H9 (cell line): ENCODE results near the gene ABT1. TPM values are rescaled to one million over a fixed set of nuclear protein-coding genes. Genes with fewer than 3 reads are reported as not detected.

Experiments used
- DNase-seq: peaks from one replicate; pipeline ENCODE4 v3.0.0-alpha.2; 2017
- H2AFZ ChIP-seq: one replicate; pipeline ENCODE4 v1.6.1; 2013; ENCODE audit warnings: mild to moderate bottlenecking, low read length, control low read depth, moderate library complexity
- H2AK5ac ChIP-seq: 2 replicates; pipeline ENCODE4 v1.6.1; 2013; ENCODE audit warnings: low read length, control low read depth, mixed read lengths; ENCODE audit not compliant: insufficient read length
- H2BK120ac ChIP-seq: one replicate; pipeline ENCODE4 v1.6.1; 2013; ENCODE audit warnings: low read depth, mild to moderate bottlenecking, low read length, control low read depth, inconsistent platforms; ENCODE audit not compliant: poor library complexity, severe bottlenecking
- H2BK12ac ChIP-seq: 2 replicates; pipeline ENCODE4 v1.6.1; 2013; ENCODE audit warnings: low read length, control low read depth, mixed read lengths, low read depth; ENCODE audit not compliant: insufficient read length
- H2BK15ac ChIP-seq: 2 replicates; pipeline ENCODE4 v1.6.1; 2013; ENCODE audit warnings: low read depth, low read length, control low read depth
- H2BK20ac ChIP-seq: one replicate; pipeline ENCODE4 v1.6.1; 2013; ENCODE audit warnings: low read depth, mild to moderate bottlenecking, low read length, control low read depth, inconsistent platforms; ENCODE audit not compliant: poor library complexity, severe bottlenecking
- H2BK5ac ChIP-seq: 2 replicates; pipeline ENCODE4 v1.6.1; 2013; ENCODE audit warnings: low read length, control low read depth, mixed read lengths; ENCODE audit not compliant: insufficient read length
- H3K14ac ChIP-seq: 2 replicates; pipeline ENCODE4 v1.6.1; 2013; ENCODE audit warnings: low read length, control low read depth; ENCODE audit not compliant: insufficient read depth
- H3K18ac ChIP-seq: 2 replicates; pipeline ENCODE4 v1.6.1; 2013; ENCODE audit warnings: low read depth, mild to moderate bottlenecking, mixed read lengths, low read length, control low read depth; ENCODE audit not compliant: insufficient read length
- H3K23ac ChIP-seq: 2 replicates; pipeline ENCODE4 v1.6.1; 2013; ENCODE audit warnings: low read length, control low read depth, mixed read lengths, low read depth; ENCODE audit not compliant: insufficient read length
- H3K23me2 ChIP-seq: 2 replicates; pipeline ENCODE4 v1.6.1; 2013; ENCODE audit warnings: low read depth, mild to moderate bottlenecking, mixed read lengths, low read length, control low read depth; ENCODE audit not compliant: insufficient read length, poor library complexity, severe bottlenecking
- H3K27ac ChIP-seq: 2 replicates; pipeline ENCODE4 v1.5.1; 2013; ENCODE audit warnings: low read length, control low read depth, mixed read lengths, low read depth; ENCODE audit not compliant: insufficient read length
- H3K27me3 ChIP-seq: 2 replicates; pipeline ENCODE4 v1.6.1; 2013; ENCODE audit warnings: low read length, control low read depth, inconsistent platforms; ENCODE audit not compliant: insufficient read depth
- H3K4ac ChIP-seq: 2 replicates; pipeline ENCODE4 v1.6.1; 2013; ENCODE audit warnings: low read depth, mild to moderate bottlenecking, control low read depth, inconsistent platforms, low read length, moderate library complexity
- H3K4me1 ChIP-seq: 2 replicates; pipeline ENCODE4 v1.6.1; 2013; ENCODE audit warnings: low read length, control low read depth, inconsistent platforms; ENCODE audit not compliant: insufficient read depth
- H3K4me2 ChIP-seq: 2 replicates; pipeline ENCODE4 v1.6.1; 2013; ENCODE audit warnings: low read length, control low read depth, mixed read lengths; ENCODE audit not compliant: insufficient read length, insufficient read depth
- H3K56ac ChIP-seq: 2 replicates; pipeline ENCODE4 v1.6.1; 2013; ENCODE audit warnings: low read depth, mild to moderate bottlenecking, mixed read lengths, low read length, control low read depth; ENCODE audit not compliant: insufficient read length
- H3K79me1 ChIP-seq: 2 replicates; pipeline ENCODE4 v1.6.1; 2013; ENCODE audit warnings: low read depth, mild to moderate bottlenecking, moderate library complexity, low read length, control low read depth, inconsistent platforms; ENCODE audit not compliant: insufficient read depth, poor library complexity, severe bottlenecking
- H3K79me2 ChIP-seq: 2 replicates; pipeline ENCODE4 v1.6.1; 2013; ENCODE audit warnings: low read length, control low read depth, inconsistent platforms; ENCODE audit not compliant: insufficient read depth
- H3K9ac ChIP-seq: 2 replicates; pipeline ENCODE4 v1.6.1; 2013; ENCODE audit warnings: low read length, control low read depth, mixed read lengths; ENCODE audit not compliant: insufficient read length; ENCODE audit errors: extremely low read depth
- H3K9me3 ChIP-seq: one replicate; pipeline ENCODE4 v1.6.1; 2013; ENCODE audit warnings: low read depth, low read length, inconsistent platforms; ENCODE audit not compliant: control insufficient read depth
- H3T11ph ChIP-seq: one replicate; pipeline ENCODE4 v1.6.1; 2013; ENCODE audit warnings: mild to moderate bottlenecking, low read length, control low read depth, inconsistent platforms
- H4K20me1 ChIP-seq: one replicate; pipeline ENCODE4 v1.6.1; 2013; ENCODE audit not compliant: control insufficient read depth, insufficient read length, insufficient read depth
- H4K5ac ChIP-seq: 2 replicates; pipeline ENCODE4 v1.6.1; 2013; ENCODE audit warnings: low read depth, mild to moderate bottlenecking, mixed read lengths, low read length, control low read depth; ENCODE audit not compliant: insufficient read length
- H4K8ac ChIP-seq: replicated peaks from 2 replicates; pipeline ENCODE4 v1.6.1; 2013; ENCODE audit warnings: low read length, control low read depth, mixed read lengths, low read depth; ENCODE audit not compliant: insufficient read length
- H4K91ac ChIP-seq: 2 replicates; pipeline ENCODE4 v1.6.1; 2013; ENCODE audit warnings: low read depth, mild to moderate bottlenecking, moderate library complexity, mixed read lengths, low read length, control low read depth; ENCODE audit not compliant: insufficient read length
- H3K27ac Mint-ChIP-seq, 3 experiments: 2 replicates in 2 of 3; 3 replicates in 1 of 3; pipeline ENCODE4 v1.8.0; 2020 to 2021; ENCODE audit warnings: mixed read lengths in 3 of 3, mild to moderate bottlenecking in 1 of 3, moderate library complexity in 1 of 3
- H3K27me3 Mint-ChIP-seq: 2 replicates; pipeline ENCODE4 v1.8.0; 2021; ENCODE audit warnings: low read depth, mild to moderate bottlenecking, moderate library complexity, mixed read lengths
- H3K36me3 Mint-ChIP-seq, 3 experiments: 2 replicates in 2 of 3; 3 replicates in 1 of 3; pipeline ENCODE4 v1.8.0; 2020 to 2021; ENCODE audit warnings: low read depth in 3 of 3, mixed read lengths in 3 of 3; ENCODE audit not compliant: insufficient read depth in 1 of 3
- H3K4me1 Mint-ChIP-seq, 2 experiments: 2 replicates each; pipeline ENCODE4 v1.8.0; 2020; ENCODE audit warnings: mixed read lengths in 2 of 2
- H3K4me3 Mint-ChIP-seq, 2 experiments: 2 replicates in 1 of 2; 3 replicates in 1 of 2; pipeline ENCODE4 v1.8.0; 2020 to 2021; ENCODE audit warnings: mild to moderate bottlenecking in 2 of 2, mixed read lengths in 2 of 2, moderate library complexity in 1 of 2
- H3K9me3 Mint-ChIP-seq, 2 experiments: 2 replicates in 1 of 2; 3 replicates in 1 of 2; pipeline ENCODE4 v1.8.0; 2020; ENCODE audit warnings: mild to moderate bottlenecking in 2 of 2, mixed read lengths in 2 of 2, moderate library complexity in 1 of 2
- CTCF ChIP-seq: fragments of 200-600 bp; sonication (generic); conservative IDR thresholded peaks from 3 replicates; pipeline ENCODE4 v1.8.0; 2021; ENCODE audit warnings: antibody characterized with exemption, mild to moderate bottlenecking
- WGBS: extraction: QIAGEN DNeasy Blood & Tissue Kit; methylation state at CpG from one replicate; pipeline ENCODE4 v1.1.7; 2013; ENCODE audit warnings: missing lambda C conversion rate, low lambda C conversion rate, mixed read lengths; ENCODE audit not compliant: insufficient read length; ENCODE audit errors: extremely low coverage; 5-methylcytosine and 5-hydroxymethylcytosine counted together
- total RNA-seq: library from RNA; stranded (reverse); gene quantifications from 2 replicates; pipeline ENCODE4 v1.2.1, GENCODE V29; 2021

The ABT1 gene
- total RNA-seq, 1 experiment from 2014 or later = 26.4 TPM

- no peak overlapping the region for H3K4ac ChIP-seq
- H3T11ph ChIP-seq = no peak overlapping the region
- H2AFZ ChIP-seq = no peak overlapping the region
- H3K23me2 ChIP-seq = no peaks in the 10 kb centered on the region
- Mint-ChIP-seq H3K27me3 (no peaks in the 10 kb centered on the region), H3K36me3 (peaks cover 40 to 44% (median 41%) of the 10 kb centered on the region in 3 experiments), H3K9me3 (peaks cover 0 to 8% of the 10 kb centered on the region in 2 experiments; a peak in 3 of 5 replicates), H3K27ac (no peak overlapping the region), H3K4me1 (no peaks in the 10 kb centered on the region), H3K4me3 (no peak overlapping the region)
- no peak overlapping the region for H2AK5ac ChIP-seq
- H3K4me2 ChIP-seq = no peak overlapping the region
- H2BK15ac ChIP-seq = no peak overlapping the region
- H3K9ac ChIP-seq = no peak overlapping the region
- no peaks in the 10 kb centered on the region for H4K20me1 ChIP-seq
- H3K56ac ChIP-seq = no peak overlapping the region
- H4K8ac ChIP-seq = no peak overlapping the region
- no peak overlapping the region for H2BK20ac ChIP-seq
- no peak overlapping the region for H3K14ac ChIP-seq
- H2BK120ac ChIP-seq = no peak overlapping the region
- no peaks in the 10 kb centered on the region for H3K27me3 ChIP-seq
- H3K79me2 ChIP-seq = no peaks in the 10 kb centered on the region; the same call in 1 of the 2 replicates
- no peaks in the 10 kb centered on the region for H3K4me1 ChIP-seq
- no peak overlapping the region for H2BK5ac ChIP-seq
- no peak overlapping the region for H2BK12ac ChIP-seq
- H3K18ac ChIP-seq = no peak overlapping the region
- no peaks in the 10 kb centered on the region for H3K9me3 ChIP-seq
- no CpG with 5 or more reads among the region's 1 CpG for WGBS
- no peak overlapping the region for H3K23ac ChIP-seq
- H4K5ac ChIP-seq = no peak overlapping the region
- no peak for DNase-seq
- no peak for TF ChIP-seq CTCF
- H3K79me1 ChIP-seq = peaks cover 2% of the 10 kb centered on the region
- no peak overlapping the region for H4K91ac ChIP-seq
- H3K27ac ChIP-seq = no peak overlapping the region
Observed at GRCh38 chr6:26646074-26646473, 49.3 kb downstream of the ABT1 start.

Other genes with a start within 250 kb of the ABT1 start
- 3.3 and 4.0 TPM in 2 replicates for gene BTN3A2, start 231.8 kb upstream of the ABT1 start, total RNA-seq
- gene BTN2A2, start 213.8 kb upstream of the ABT1 start, total RNA-seq = 14.4 and 17.4 TPM in 2 replicates
- gene BTN3A1, start 194.7 kb upstream of the ABT1 start, total RNA-seq = 2.5 and 3.1 TPM in 2 replicates
- 1.9 and 2.0 TPM in 2 replicates for gene BTN3A3, start 156.4 kb upstream of the ABT1 start, total RNA-seq
- gene BTN2A1, start 139.0 kb upstream of the ABT1 start, total RNA-seq = 17.6 and 18.4 TPM in 2 replicates
- gene BTN1A1, start 96.7 kb upstream of the ABT1 start, total RNA-seq = 0.15 and 0.18 TPM in 2 replicates
- 50.4 and 54.7 TPM in 2 replicates for gene HMGN4, start 58.6 kb upstream of the ABT1 start, total RNA-seq
- 34.5 and 39.1 TPM in 2 replicates for gene ZNF322, start 62.8 kb downstream of the ABT1 start, total RNA-seq